Measurements from ENCODE around the gene NFATC1. TPM values are rescaled to one million over a fixed set of nuclear protein-coding genes. Genes with fewer than 3 reads are reported as not detected.

NFATC1 gene
- total and polyA plus RNA-seq, 2 experiments from 2014 or later, result 7.5 to 9.8 TPM

DNA sequence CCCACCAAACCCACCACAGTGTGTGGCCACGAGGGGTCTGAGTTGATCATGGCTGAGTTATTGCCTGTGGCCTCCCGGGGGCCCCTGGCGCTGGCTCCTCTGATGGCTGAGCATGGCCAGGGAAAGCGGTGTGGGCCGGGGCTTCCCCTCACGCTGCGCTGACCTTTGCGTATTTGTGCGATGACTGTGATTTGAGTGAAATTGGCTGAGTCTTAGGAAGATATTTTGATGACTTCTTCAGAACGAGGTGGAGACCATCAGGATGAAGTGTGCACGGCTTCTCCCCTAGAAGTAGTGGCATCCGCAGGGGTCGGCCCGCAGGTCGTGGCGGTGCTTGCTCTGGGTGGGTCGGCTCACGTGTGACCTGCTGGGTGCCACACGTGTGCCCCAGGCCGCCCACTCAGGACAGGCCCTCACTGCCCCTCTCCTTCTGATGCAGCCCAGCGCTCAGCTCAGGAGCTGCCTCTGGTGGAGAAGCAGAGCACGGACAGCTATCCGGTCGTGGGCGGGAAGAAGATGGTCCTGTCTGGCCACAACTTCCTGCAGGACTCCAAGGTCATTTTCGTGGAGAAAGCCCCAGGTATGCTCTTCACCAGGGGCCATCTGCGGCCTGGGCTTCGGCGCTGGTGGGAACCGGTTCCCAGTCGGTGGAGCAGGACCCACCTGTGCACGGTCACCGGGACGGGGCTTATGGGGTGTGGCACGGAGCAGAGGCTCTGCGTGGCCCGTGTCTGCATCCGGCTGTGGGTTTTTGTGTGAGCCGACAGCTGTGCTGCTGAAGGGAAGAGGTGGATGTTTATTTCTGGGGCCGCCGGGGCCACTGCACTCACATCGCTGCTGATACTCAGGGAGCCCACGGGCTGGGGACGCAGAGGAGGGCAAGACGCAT, 55.8 kb downstream of the NFATC1 start:
- 95 to 96% methylated on average over 42 to 45 of the region's 45 CpGs for WGBS, 2 experiments (ENCODE audit: low coverage in 1 of 2, low lambda C conversion rate in 2 of 2, missing lambda C conversion rate in 2 of 2)
- Histone ChIP-seq H3K79me2 (ENCODE audit: insufficient read depth) (no peaks in the 10 kb centered on the region), H3K4me1 (ENCODE audit: insufficient read depth) (no peaks in the 10 kb centered on the region), H3K27me3 (replicated peaks; ENCODE audit: insufficient read depth) (no peaks in the 10 kb centered on the region), H2AFZ (no peak overlapping the region), H3K9ac (no peak overlapping the region), H3K27ac (no peak overlapping the region), H4K20me1 (ENCODE audit: insufficient read depth) (no peaks in the 10 kb centered on the region), H3K9me2 (ENCODE audit: insufficient read depth) (no peaks in the 10 kb centered on the region), H3K36me3 (ENCODE audit: low read depth) (no peaks in the 10 kb centered on the region), H3K4me2 (ENCODE audit: unreplicated experiment) (no peak overlapping the region), H3F3A (ENCODE audit: insufficient read depth) (no peaks in the 10 kb centered on the region), H3K9me3 (ENCODE audit: low read depth) (no peaks in the 10 kb centered on the region), H3K4me3 (no peak overlapping the region)
- in situ Hi-C loops (cut with MboI), result no loop called here
- TF ChIP-seq EZH2 (IDR thresholded peaks at IDR 0.05; ENCODE audit: insufficient read depth, poor library complexity, severe bottlenecking) (no peak), EZH2phosphoT487 (IDR thresholded peaks at IDR 0.05; ENCODE audit: insufficient read depth, low read depth) (no peak)
- peak; percentile 11 for DNase-seq

DNA sequence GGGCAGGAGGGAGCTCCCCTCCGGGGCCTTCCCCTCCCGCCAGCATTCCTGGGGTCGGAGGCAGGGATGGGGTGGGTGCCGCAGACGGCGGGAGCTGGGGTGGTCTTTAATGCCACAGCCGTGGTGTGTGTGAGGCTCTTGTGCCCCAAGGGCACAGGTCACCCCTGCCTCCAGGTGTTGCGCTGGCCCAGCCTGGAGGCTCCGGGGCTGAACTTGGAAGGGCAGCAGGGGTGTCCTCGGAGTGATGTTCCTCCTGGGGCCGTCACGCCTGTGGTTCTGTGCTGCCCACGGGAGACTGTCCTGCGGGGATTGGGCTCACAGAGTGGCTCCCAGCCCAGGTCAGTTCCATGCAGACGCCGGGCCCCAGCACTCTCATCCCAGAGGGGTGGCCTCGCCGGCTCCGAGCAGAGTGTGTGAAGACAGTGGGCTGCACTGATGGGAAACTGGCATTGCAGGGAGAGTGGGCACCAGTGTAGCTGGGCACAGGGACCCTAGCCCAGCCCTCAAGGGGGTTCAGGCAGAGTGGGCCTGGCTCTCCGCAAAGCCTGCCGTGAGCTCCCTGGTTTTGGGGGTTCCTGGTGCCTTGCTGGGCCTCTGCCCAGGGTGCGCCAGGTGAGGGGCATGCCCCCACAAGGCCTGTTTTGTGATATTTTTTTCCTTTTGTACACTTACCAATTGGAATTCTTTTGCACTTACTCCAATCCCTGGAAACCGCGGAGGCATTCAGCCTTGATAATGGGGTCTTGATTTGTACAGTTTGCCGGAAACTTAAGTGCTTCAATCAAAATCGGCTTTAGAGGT, 56.7 kb downstream of the NFATC1 start:
- DNase-seq, result no peak
- in situ Hi-C loops (cut with MboI), result no loop called here

DNA sequence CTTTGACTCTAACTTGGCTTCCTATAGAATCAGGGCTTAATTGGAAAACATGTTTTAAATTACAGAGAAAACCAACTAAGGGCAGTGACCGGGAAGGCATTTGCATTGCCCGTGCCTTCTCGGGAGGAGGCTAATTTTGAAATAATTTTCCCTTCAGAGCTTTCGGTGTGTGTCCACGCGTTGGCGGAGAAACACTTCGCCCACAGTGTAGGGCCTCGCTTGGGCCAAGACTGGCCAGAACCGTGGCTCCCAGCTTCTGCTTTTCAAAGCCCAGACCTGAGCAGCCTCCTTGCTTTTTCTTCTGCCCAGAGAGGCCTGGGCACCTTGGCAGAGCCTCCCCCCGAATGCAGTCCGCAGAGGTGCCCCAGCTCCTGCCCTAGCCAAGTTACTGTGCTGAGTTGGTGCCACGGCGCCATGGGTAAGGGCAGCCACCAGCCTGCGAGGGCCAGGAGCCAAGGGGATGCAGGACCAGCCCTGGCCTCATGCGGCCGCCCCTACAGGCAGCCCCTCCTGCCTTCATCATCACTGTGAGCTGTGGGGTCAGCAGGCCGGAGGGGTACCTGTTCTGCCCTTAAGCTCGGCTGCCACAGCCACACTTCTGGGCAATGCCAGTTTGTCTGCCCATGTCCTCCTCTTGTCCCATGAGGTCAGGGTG, 57.4 kb downstream of the NFATC1 start:
- Histone ChIP-seq H3K9me3 (ENCODE audit: low read depth) (no peaks in the 10 kb centered on the region), H4K20me1 (ENCODE audit: insufficient read depth) (no peaks in the 10 kb centered on the region), H3K27ac (no peak overlapping the region), H2AFZ (no peak overlapping the region), H3K9me2 (ENCODE audit: insufficient read depth) (no peaks in the 10 kb centered on the region), H3K36me3 (ENCODE audit: low read depth) (no peaks in the 10 kb centered on the region), H3F3A (ENCODE audit: insufficient read depth) (no peaks in the 10 kb centered on the region), H3K4me3 (no peak overlapping the region), H3K9ac (no peak overlapping the region), H3K79me2 (ENCODE audit: insufficient read depth) (no peaks in the 10 kb centered on the region), H3K27me3 (replicated peaks; ENCODE audit: insufficient read depth) (no peaks in the 10 kb centered on the region), H3K4me2 (ENCODE audit: unreplicated experiment) (no peak overlapping the region), H3K4me1 (ENCODE audit: insufficient read depth) (no peaks in the 10 kb centered on the region)
- TF ChIP-seq EZH2 (IDR thresholded peaks at IDR 0.05; ENCODE audit: insufficient read depth, poor library complexity, severe bottlenecking) (no peak), EZH2phosphoT487 (IDR thresholded peaks at IDR 0.05; ENCODE audit: insufficient read depth, low read depth) (no peak)
- in situ Hi-C loops (cut with MboI), result no loop called here
- DNase-seq, result no peak
- WGBS, 2 experiments (ENCODE audit: low coverage in 1 of 2, low lambda C conversion rate in 2 of 2, missing lambda C conversion rate in 2 of 2), result 96% methylated on average over 19 of the region's 19 CpGs

More for the DNA sequence above, 56.7 kb downstream of the NFATC1 start:
- no peaks in the 10 kb centered on the region for H3K36me3 ChIP-seq (ENCODE audit: low read depth)
- no peaks in the 10 kb centered on the region for H3K79me2 ChIP-seq (ENCODE audit: insufficient read depth)
- H3K4me1 ChIP-seq (ENCODE audit: insufficient read depth), result no peaks in the 10 kb centered on the region
- H3K4me2 ChIP-seq (ENCODE audit: unreplicated experiment), result no peak overlapping the region
- no peak overlapping the region for H3K4me3 ChIP-seq
- H2AFZ ChIP-seq, result no peak overlapping the region
- H3K9ac ChIP-seq, result no peak overlapping the region
- H3F3A ChIP-seq (ENCODE audit: insufficient read depth), result no peaks in the 10 kb centered on the region
- 92 to 93% methylated on average over 20 to 26 of the region's 26 CpGs for WGBS, 2 experiments (ENCODE audit: low coverage in 1 of 2, low lambda C conversion rate in 2 of 2, missing lambda C conversion rate in 2 of 2)
- no peaks in the 10 kb centered on the region for H4K20me1 ChIP-seq (ENCODE audit: insufficient read depth)
- no peaks in the 10 kb centered on the region for H3K9me3 ChIP-seq (ENCODE audit: low read depth)
- no peak overlapping the region for H3K27ac ChIP-seq
- H3K9me2 ChIP-seq (ENCODE audit: insufficient read depth), result no peaks in the 10 kb centered on the region
- H3K27me3 ChIP-seq (replicated peaks; ENCODE audit: insufficient read depth), result no peaks in the 10 kb centered on the region
- TF ChIP-seq EZH2phosphoT487 (IDR thresholded peaks at IDR 0.05; ENCODE audit: insufficient read depth, low read depth) (no peak), EZH2 (IDR thresholded peaks at IDR 0.05; ENCODE audit: insufficient read depth, poor library complexity, severe bottlenecking) (no peak)
